CD1c-positive myeloid dendritic cell (primary cell): ENCODE results near the gene TSPAN32.

Experiments
- DNase-seq: peaks from one replicate; pipeline ENCODE4 v3.0.0-alpha.2; 2016; ENCODE audit errors: extremely low spot score

The TSPAN32 gene, protein sequence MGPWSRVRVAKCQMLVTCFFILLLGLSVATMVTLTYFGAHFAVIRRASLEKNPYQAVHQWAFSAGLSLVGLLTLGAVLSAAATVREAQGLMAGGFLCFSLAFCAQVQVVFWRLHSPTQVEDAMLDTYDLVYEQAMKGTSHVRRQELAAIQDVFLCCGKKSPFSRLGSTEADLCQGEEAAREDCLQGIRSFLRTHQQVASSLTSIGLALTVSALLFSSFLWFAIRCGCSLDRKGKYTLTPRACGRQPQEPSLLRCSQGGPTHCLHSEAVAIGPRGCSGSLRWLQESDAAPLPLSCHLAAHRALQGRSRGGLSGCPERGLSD

DNA sequence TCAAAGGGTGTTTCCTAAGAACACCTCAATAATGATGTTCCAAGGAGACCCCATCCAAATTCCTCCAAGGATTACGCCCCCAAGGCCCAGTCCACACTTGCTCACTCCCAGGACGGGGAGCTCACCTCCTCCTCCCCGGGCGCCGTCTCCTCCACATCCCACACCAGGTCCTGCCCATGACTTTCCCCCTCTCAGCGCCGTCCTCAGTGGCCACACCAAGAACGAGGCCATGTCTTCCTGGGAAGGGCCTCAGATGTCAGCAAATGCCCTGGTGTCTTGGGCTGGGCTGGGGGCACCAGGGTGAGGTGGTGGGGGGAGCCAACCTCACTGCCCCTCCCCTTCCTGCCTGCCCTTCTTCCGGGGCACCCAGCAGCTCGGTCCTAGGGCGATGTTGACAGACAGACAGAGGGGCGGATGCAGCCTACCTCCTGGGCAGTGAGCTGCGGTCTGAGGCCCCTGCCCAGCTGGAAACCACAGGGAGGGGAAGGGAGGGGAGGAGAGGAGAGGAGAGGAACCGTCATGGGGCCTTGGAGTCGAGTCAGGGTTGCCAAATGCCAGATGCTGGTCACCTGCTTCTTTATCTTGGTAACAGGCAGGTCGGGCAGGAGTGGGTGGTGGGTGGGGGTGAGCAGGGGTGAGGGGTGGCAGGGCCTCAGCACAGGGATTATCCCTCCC is at the start of gene TSPAN32, which contains the start of gene C11orf21:
Gene TSPAN32 (plus strand): TSS at position 383 of the 675 bp plus-strand sequence. CDS start 137 bp downstream, at position 520.
Gene C11orf21 (minus strand): TSS at position 288 of the 675 bp plus-strand sequence. CDS start 110 bp downstream, at position 178.
- DNase-seq = peak; percentile 90

DNA sequence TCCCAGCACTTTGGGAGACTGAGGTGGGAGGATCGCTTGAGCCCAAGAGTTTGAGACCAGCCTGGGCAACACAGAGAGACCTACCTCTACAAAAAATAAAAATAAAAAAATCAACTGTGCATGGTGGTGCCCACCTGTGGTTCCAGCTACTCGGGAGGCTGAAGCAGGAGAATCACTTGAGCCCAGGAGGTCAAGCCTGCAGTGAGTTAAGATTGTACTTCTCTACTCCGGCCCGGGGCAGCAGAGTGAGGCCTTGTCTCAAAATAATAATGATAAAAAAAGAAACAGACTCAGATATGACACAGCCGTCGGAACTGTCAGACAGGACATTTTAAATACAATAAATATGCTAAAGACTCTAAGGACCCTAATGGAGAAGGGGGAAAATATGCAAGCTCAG is 49.8 kb upstream of the TSPAN32 start:
- DNase-seq = no peak

GRCh38 chr11:2256293-2256913 is 45.4 kb upstream of the TSPAN32 start:
- DNase-seq = no peak

- DNase-seq = no peak
Observed at GRCh38 chr11:2256951-2257700, 44.7 kb upstream of the TSPAN32 start.

GRCh38 chr11:2258501-2259465 is 43.0 kb upstream of the TSPAN32 start:
- DNase-seq = no peak

DNA sequence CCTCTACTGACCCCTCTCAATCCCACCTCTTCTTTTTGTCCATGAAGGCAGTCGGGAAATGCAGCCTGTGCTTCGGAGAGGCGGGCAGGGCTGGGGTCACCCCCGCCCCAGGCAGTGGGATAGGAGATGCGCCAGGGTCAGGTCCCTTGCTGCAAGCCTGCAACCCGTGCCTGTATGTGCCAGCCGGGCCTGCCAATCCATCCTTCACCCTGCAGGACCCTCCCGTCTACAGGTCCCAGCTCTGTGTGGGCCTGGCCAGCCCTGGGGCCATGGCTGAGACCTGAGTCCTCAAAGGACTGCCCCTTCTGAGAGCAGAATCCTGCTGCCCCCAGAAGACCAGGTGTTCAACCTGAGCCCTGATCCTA is 42.4 kb upstream of the TSPAN32 start:
- no peak for DNase-seq

DNA sequence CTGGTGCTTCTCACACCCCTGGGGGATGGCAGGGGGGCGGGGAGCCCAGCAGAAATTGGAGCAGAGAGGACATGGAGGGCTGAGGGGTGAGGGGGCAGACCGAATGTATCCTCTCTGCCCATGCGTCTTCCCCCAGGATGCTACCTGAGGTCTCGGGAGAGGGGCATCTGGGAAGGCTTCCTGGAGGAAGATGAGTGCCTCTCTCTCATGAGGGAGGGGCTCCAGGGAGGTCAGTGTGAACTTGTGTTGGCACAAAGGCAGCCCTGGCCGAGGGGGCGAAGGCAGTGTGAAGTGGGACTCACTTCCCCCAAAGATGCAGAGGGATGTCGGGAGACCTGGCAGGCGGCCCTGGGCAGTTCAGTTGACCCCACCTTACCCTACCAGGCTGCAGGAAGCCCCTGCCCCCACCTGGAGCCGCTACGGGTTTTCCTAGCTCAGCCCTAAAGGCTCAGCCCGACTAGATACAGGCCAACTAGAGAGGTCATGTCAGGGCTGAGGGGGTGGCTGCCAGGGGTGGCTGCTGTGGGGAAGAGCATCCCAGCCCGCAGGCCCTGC is 41.8 kb upstream of the TSPAN32 start:
- DNase-seq = no peak

GRCh38 chr11:2260491-2261364 is 41.1 kb upstream of the TSPAN32 start:
- DNase-seq = no peak

GRCh38 chr11:2261436-2262230 is 40.2 kb upstream of the TSPAN32 start:
- no peak for DNase-seq

DNA sequence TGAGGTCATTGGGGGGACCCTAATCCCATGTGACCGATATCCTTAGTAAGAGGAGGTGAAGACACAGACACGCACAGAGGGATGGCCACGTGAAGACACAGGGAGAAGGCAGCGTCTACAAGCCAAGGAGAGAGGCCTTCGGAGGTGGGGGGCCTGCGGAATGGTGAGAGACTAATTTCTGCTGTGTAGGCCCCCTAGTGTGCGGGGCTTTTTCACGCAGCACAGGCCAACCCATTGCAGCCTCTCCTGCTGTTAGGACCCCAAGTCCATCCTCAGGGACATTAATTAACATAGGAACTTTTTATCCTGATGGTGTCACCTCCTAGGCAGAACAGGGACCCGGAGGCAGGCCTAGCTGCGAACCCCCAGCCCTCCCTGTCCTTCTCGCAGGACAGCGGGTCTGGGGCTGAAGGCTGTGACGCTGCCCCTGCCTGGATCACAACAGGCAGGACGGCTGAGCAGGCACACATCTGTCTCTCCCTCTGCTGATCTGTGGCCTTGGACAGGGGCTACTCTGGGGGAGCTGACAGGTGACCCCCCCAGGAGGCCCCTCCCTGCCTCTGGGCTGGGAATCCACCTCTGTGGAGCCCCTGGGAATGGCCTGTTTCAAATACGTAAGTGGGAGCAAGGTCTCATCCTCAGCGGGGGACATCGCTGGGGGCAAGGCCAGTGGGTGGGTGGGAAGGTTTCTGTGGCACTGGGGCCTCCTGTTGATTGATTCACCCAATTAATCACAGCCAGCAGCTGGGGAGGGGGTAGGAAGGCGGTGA is 39.3 kb upstream of the TSPAN32 start:
- no peak for DNase-seq

- no peak for DNase-seq
Observed at GRCh38 chr11:2263071-2263565, 38.7 kb upstream of the TSPAN32 start.

DNA sequence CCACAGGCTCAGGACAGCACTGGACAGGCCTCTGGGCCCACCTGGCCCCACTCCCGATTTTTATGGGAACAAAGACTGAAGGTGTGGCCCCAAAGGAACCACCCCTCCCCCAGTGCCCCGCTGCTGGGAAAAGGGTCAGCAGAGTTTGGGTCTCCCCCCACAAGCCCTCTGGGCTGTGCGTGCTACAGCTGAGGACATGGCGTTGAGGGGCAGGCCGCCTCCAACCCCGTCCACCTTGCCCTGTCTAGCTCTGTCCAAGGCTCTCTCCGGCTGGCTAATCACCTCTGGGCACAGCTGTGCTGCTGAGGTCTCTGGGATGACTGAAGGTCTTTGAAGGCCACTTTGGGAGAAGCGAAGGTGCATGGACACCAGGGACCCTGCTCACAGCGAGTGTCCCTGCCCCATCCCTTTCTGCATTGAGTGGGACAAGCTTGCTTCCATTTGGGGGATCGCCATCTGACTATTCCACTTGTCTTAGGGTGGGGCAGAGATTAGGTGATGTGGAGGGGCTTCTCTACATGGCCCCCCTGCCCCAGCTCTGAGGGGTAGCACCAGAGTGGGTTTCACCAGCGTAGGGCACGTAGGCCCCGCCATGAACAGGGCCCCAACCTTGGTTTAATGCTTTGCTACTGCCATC is 38.0 kb upstream of the TSPAN32 start:
- no peak for DNase-seq

DNA sequence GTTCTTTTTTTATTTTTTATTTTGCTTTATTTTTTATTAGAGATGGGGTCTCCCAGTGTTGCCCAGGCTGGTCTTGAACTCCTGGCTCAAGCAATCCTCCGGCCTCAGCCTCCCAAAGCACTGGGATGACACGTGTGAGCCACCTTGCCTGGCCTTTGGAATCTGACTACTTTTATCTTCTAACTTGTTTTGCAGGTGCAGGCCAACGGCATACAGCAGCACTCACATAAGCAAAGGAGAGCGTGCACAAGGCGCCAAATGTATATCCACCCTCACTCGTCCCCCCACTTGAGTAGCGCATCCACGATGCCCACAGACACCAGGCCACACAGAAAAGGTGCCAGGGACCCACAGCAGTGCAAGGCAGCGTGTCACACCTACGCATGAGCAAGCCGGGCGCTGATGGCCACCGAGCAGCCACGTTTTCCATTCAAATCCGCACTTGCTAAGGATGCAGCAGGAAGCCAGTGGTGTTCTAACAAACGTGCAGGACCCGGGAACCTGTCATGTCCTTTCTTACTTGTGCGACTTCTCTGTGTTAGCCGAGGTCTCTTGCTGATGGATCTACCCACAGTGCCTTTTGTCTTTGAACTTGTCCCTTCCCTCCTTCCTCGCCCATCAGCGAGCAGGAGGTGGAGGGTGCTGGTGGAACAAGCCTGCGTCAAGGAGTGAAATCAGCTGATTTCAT is 37.3 kb upstream of the TSPAN32 start:
- no peak for DNase-seq

GRCh38 chr11:2265396-2265795 is 36.4 kb upstream of the TSPAN32 start:
- DNase-seq = peak; percentile 92

DNA sequence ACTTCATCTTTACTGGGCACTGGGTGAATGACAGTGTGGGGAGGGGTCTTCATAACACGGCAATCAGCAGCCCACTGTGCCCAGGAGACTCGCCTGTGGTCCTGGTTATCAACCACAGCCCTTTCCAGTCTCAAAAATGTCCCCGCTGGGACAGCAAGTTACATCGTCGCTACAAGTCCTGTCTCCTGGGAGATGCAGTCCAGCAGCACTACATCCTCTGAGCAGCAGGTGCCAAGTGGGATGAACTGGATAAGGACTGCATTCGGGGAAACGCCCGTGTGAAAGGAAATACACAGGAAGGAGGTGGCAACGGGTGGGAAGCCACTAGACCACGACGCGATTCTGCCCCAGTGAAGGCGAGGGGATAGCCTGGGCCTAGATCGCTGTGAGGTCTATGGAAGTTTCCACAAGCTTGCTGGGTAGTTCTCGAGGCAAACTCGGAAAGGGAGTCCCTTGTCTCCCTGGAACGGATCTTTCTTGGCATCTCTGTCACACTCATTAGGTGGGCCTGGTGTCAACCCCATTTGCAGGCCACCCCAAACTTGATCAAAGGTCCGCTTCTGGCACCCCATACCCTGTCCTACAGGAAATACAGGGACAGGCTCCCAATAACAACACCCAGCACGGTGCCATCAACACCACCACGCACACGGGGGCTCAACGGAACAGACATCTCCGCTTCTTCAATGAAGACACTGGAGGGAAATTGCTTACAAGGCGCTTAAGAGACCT is 35.8 kb upstream of the TSPAN32 start:
- peak; percentile 6 for DNase-seq
